Vagina (tissue), 2 donors: Measurements from ENCODE around the gene DPH3.
A peak's percentile ranks its signal among the peaks of the same experiment; 100 is the strongest.

Source experiments
- POLR2AphosphoS5 ChIP-seq, 2 donors: sonication (generic); formaldehyde crosslinking; IDR thresholded peaks; one replicate each; pipeline ENCODE4 v1.9.0; 2017; ENCODE audit warnings: antibody characterized with exemption in 2 of 2, mild to moderate bottlenecking in 2 of 2, low read depth in 1 of 2; ENCODE audit not compliant: insufficient read depth in 1 of 2
- TF ChIP-seq, protein P1 (sequence below), 3 experiments: fragments of 450-650 bp in 2 of 3; fragments of 200-600 bp in 1 of 3; sonication (generic) in 1 of 3; IDR thresholded peaks; one replicate each; pipeline ENCODE4 v1.5.1; 2017 to 2019; ENCODE audit warnings: antibody characterized with exemption in 3 of 3, mild to moderate bottlenecking in 2 of 3, moderate library complexity in 2 of 3

DNA sequence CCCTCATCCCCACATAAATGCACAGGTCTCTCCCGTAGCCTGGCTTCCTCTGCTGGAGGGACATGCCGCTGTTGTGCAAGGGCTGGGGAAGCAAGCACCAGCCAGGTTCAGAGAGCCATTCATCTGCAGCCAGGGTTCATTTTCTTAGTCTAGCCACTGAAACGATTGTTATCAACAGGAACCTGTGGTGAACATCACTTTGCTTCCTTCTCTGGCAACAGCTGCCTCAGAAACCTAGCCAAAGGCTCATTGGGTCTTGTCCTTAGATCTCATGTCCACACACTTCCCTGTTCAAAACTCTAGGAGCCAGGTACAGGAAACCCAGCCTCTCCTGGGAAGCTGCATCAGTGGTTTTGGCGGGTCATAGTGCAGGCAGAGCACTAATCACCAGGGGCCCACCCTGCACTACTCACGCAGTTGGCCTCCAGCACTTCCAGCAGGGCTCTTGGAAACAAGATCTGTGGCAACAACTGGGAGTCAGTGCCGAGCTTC lies 47.3 kb upstream of the DPH3 start:
- TF ChIP-seq, protein P1, sequence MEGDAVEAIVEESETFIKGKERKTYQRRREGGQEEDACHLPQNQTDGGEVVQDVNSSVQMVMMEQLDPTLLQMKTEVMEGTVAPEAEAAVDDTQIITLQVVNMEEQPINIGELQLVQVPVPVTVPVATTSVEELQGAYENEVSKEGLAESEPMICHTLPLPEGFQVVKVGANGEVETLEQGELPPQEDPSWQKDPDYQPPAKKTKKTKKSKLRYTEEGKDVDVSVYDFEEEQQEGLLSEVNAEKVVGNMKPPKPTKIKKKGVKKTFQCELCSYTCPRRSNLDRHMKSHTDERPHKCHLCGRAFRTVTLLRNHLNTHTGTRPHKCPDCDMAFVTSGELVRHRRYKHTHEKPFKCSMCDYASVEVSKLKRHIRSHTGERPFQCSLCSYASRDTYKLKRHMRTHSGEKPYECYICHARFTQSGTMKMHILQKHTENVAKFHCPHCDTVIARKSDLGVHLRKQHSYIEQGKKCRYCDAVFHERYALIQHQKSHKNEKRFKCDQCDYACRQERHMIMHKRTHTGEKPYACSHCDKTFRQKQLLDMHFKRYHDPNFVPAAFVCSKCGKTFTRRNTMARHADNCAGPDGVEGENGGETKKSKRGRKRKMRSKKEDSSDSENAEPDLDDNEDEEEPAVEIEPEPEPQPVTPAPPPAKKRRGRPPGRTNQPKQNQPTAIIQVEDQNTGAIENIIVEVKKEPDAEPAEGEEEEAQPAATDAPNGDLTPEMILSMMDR (IDR thresholded peaks at IDR 0.05): no peak
- peak; percentile 33 to 54 for TF ChIP-seq POLR2AphosphoS5 (IDR thresholded peaks at IDR 0.05; ENCODE audit: insufficient read depth in 1 of 2, low read depth in 1 of 2)
